Hepatocyte (in vitro differentiated cells): ENCODE results near the gene NGEF. TPM values are rescaled to one million over a fixed set of nuclear protein-coding genes. Genes with fewer than 3 reads are reported as not detected.

Experiments used
- DNase-seq: peaks from one replicate; pipeline ENCODE4 v3.0.0-alpha.2; 2016; ENCODE audit warnings: low spot score
- H2AFZ ChIP-seq: fragments of 200-600 bp; sonication (generic); 2 replicates; pipeline ENCODE4 v1.6.0; 2016; ENCODE audit warnings: antibody characterized with exemption, mild to moderate bottlenecking
- H3K27ac ChIP-seq: fragments of 200-600 bp; sonication (generic); 2 replicates; pipeline ENCODE4 v1.5.1; 2016; ENCODE audit warnings: mild to moderate bottlenecking
- H3K27me3 ChIP-seq: fragments of 200-600 bp; sonication (generic); 2 replicates; pipeline ENCODE4 v1.6.1; 2016
- H3K36me3 ChIP-seq: fragments of 200-600 bp; sonication (generic); replicated peaks from 2 replicates; pipeline ENCODE4 v1.5.1; 2016; ENCODE audit warnings: low read depth; ENCODE audit not compliant: insufficient read depth
- H3K4me1 ChIP-seq: fragments of 200-600 bp; sonication (generic); 2 replicates; pipeline ENCODE4 v1.5.1; 2016; ENCODE audit warnings: mild to moderate bottlenecking, moderate library complexity; ENCODE audit not compliant: insufficient read depth
- H3K4me2 ChIP-seq: fragments of 200-600 bp; sonication (generic); 2 replicates; pipeline ENCODE4 v1.6.0; 2016
- H3K4me3 ChIP-seq: fragments of 200-600 bp; sonication (generic); 2 replicates; pipeline ENCODE4 v1.5.1; 2016; ENCODE audit warnings: mild to moderate bottlenecking
- H3K79me2 ChIP-seq: fragments of 200-600 bp; sonication (generic); 2 replicates; pipeline ENCODE4 v1.6.0; 2017; ENCODE audit warnings: mild to moderate bottlenecking
- H3K9me2 ChIP-seq: fragments of 200-600 bp; sonication (generic); replicated peaks from 2 replicates; pipeline ENCODE4 v1.6.0; 2017; ENCODE audit warnings: mild to moderate bottlenecking; ENCODE audit not compliant: insufficient read depth
- H3K9me3 ChIP-seq: fragments of 200-600 bp; sonication (generic); 2 replicates; pipeline ENCODE4 v1.5.1; 2016; ENCODE audit warnings: low read depth, mild to moderate bottlenecking
- H4K20me1 ChIP-seq: fragments of 200-600 bp; sonication (generic); 2 replicates; pipeline ENCODE4 v1.6.0; 2016; ENCODE audit warnings: mild to moderate bottlenecking; ENCODE audit not compliant: insufficient read depth, poor library complexity, severe bottlenecking
- EZH2 ChIP-seq: fragments of 200-600 bp; sonication (generic); IDR thresholded peaks from 2 replicates; pipeline ENCODE4 v1.6.1; 2016; ENCODE audit warnings: antibody characterized with exemption, mild to moderate bottlenecking, borderline replicate concordance
- EZH2phosphoT487 ChIP-seq: fragments of 200-600 bp; sonication (generic); IDR thresholded peaks from one replicate; pipeline ENCODE4 v1.6.1; 2018; ENCODE audit warnings: antibody characterized with exemption, mild to moderate bottlenecking, low read depth, moderate library complexity; ENCODE audit not compliant: unreplicated experiment, severe bottlenecking
- WGBS: methylation state at CpG from one replicate; pipeline ENCODE4 v1.1.6; 2016; ENCODE audit warnings: low lambda C conversion rate; ENCODE audit errors: missing lambda C conversion rate; 5-methylcytosine and 5-hydroxymethylcytosine counted together
- polyA plus RNA-seq: library from polyadenylated mRNA; unstranded; fragments of >200 nt; fragmentation: Nextera tagmentation; extraction: Ambion mirVana; gene quantifications from 2 replicates; pipeline ENCODE4 v1.2.1, GENCODE V29; 2016
- total RNA-seq: library from RNA; depleted of rRNA; stranded (reverse); fragments of >200 nt; gene quantifications from 2 replicates; pipeline ENCODE4 v1.2.3, GENCODE V29; 2014
- TF ChIP-seq, protein P1 (sequence below): fragments of 200-600 bp; sonication (generic); IDR thresholded peaks from 2 replicates; pipeline ENCODE4 v1.5.1; 2016; ENCODE audit warnings: antibody characterized with exemption, mild to moderate bottlenecking; ENCODE audit not compliant: poor library complexity

NGEF gene
- total and polyA plus RNA-seq, 2 experiments from 2014 or later = 2.2 to 3.2 TPM

DNA sequence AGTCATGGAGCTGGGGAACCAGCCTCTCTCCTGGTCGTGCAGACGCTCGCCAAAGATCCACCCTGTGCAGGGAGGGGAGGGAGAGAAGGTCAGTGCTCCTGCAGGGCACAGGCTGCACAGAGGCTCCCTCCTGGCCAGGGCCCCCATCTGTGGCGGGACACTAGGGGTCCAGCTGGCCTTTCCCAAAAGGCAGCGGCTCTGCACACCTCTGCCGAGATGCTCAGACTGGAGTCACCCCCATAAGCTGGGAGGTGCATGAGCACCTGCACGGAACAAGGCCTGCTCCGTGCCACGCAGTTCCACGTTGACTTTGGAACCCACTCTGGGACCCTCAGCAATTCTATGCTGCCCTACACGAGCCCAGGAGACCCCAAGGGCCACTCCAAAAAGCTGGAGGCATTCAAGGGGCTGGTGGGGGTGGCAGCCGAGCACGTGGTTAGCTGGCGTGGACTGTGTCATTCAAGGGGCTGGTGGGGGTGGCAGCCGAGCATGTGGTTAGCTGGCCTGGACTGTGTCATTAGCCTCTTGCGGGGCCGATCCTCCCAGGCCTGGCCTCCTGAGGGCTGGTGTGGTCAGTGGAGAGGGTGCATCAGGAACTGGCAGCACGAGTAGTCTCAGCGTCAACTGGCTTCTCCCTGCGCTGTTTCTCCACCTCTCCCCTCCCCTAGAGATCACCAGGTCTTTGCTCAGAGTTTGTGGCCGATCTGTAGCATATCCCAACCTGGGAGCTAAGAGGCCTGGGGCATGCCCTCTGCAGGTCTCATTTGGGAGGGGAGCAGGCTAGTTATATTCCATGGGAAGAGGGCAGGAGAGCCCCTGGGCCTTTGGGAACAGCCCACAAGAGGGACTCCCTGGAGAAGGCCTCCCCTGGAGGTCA is 133.2 kb downstream of the NGEF start:
- Histone ChIP-seq H3K9me3 (no peaks in the 10 kb centered on the region), H3K4me2 (no peak overlapping the region), H3K9me2 (no peaks in the 10 kb centered on the region), H4K20me1 (no peaks in the 10 kb centered on the region), H3K79me2 (no peaks in the 10 kb centered on the region), H3K27me3 (no peaks in the 10 kb centered on the region), H2AFZ (no peak overlapping the region), H3K36me3 (no peaks in the 10 kb centered on the region), H3K4me3 (no peak overlapping the region), H3K4me1 (peaks cover 3% of the 10 kb centered on the region), H3K27ac (no peak overlapping the region)
- WGBS = 88% methylated on average over 21 of the region's 21 CpGs
- no peak for DNase-seq
- TF ChIP-seq, protein P1, sequence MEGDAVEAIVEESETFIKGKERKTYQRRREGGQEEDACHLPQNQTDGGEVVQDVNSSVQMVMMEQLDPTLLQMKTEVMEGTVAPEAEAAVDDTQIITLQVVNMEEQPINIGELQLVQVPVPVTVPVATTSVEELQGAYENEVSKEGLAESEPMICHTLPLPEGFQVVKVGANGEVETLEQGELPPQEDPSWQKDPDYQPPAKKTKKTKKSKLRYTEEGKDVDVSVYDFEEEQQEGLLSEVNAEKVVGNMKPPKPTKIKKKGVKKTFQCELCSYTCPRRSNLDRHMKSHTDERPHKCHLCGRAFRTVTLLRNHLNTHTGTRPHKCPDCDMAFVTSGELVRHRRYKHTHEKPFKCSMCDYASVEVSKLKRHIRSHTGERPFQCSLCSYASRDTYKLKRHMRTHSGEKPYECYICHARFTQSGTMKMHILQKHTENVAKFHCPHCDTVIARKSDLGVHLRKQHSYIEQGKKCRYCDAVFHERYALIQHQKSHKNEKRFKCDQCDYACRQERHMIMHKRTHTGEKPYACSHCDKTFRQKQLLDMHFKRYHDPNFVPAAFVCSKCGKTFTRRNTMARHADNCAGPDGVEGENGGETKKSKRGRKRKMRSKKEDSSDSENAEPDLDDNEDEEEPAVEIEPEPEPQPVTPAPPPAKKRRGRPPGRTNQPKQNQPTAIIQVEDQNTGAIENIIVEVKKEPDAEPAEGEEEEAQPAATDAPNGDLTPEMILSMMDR = no peak

- Histone ChIP-seq H4K20me1 (no peaks in the 10 kb centered on the region), H2AFZ (no peak overlapping the region), H3K79me2 (no peaks in the 10 kb centered on the region), H3K4me1 (peaks cover 3% of the 10 kb centered on the region), H3K9me2 (no peaks in the 10 kb centered on the region), H3K36me3 (no peaks in the 10 kb centered on the region), H3K9me3 (no peaks in the 10 kb centered on the region), H3K4me3 (no peak overlapping the region), H3K27me3 (no peaks in the 10 kb centered on the region), H3K4me2 (no peak overlapping the region), H3K27ac (no peak overlapping the region)
- 94% methylated on average over 19 of the region's 20 CpGs for WGBS
- TF ChIP-seq, protein P1 = no peak
- TF ChIP-seq EZH2 = no peak
- TF ChIP-seq EZH2phosphoT487 = no peak
- DNase-seq = no peak
These were observed 134.0 kb downstream of the NGEF start for GRCh38 chr2:232878855-232879617.

GRCh38 chr2:232877940-232878511 is 135.0 kb downstream of the NGEF start:
- Histone ChIP-seq H4K20me1 (no peaks in the 10 kb centered on the region), H3K27me3 (no peaks in the 10 kb centered on the region), H3K4me2 (no peak overlapping the region), H3K4me1 (peaks cover 8% of the 10 kb centered on the region), H3K27ac (no peak overlapping the region), H3K4me3 (no peak overlapping the region), H3K9me3 (no peaks in the 10 kb centered on the region), H3K36me3 (no peaks in the 10 kb centered on the region), H2AFZ (no peak overlapping the region), H3K9me2 (no peaks in the 10 kb centered on the region), H3K79me2 (no peaks in the 10 kb centered on the region)
- TF ChIP-seq, protein P1 = no peak
- TF ChIP-seq EZH2 = no peak
- TF ChIP-seq EZH2phosphoT487 = no peak
- 95% methylated on average over 13 of the region's 13 CpGs for WGBS
- no peak for DNase-seq
